GM18870 (cell line): ENCODE data around the gene NOP56.
"Not testable (repeated sequence)": the region's sequence is repeated elsewhere in the genome, so short reads cannot be mapped to it uniquely, and the experiment has no call there.

Experiments used
- ATAC-seq: cut with Tn5 transposase; IDR thresholded peaks from one replicate; pipeline ENCODE4 v1.9.1; 2021; ENCODE audit warnings: moderate library complexity; ENCODE audit not compliant: unreplicated experiment

The NOP56 gene

GRCh38 chr20:2682040-2682439 lies 29.6 kb downstream of the NOP56 start:
- not testable (repeated sequence) for ATAC-seq

- ATAC-seq: not testable (repeated sequence)
These were observed 32.4 kb downstream of the NOP56 start for GRCh38 chr20:2684817-2685216.

GRCh38 chr20:2687514-2687913 lies 35.1 kb downstream of the NOP56 start:
- no peak for ATAC-seq

DNA sequence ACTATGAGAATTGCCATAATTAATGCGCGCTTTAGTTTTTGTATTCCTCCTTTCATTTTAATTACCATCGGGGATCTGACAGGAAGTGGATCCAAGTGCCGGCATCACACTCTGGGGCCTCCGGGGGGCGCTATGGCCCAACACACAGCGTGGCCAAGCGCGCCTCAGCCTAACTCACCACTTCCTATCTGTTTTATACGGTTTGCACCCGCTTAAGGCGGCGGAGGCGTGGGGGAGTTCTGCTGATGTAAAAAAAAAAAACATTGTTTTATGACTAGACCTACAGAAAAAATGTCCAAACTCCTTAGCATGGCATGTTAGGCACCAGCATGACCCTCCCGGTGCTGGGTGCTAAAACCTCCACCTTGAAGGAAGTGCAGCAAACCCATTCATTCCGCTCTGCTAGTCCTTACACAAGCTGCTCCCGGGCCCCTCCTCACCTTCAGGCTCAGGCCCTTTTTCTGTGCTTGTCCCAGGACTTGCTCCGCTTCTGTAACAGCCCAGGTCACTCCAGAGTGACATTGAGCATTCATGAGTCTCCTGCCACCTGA lies 35.7 kb downstream of the NOP56 start:
- ATAC-seq: no peak

- no peak for ATAC-seq
These were observed 37.8 kb downstream of the NOP56 start for GRCh38 chr20:2690213-2690612.

- no peak for ATAC-seq
These were observed 38.3 kb downstream of the NOP56 start for GRCh38 chr20:2690718-2691117.

GRCh38 chr20:2691127-2691526 lies 38.7 kb downstream of the NOP56 start:
- no peak for ATAC-seq

- ATAC-seq: no peak
These were observed 39.2 kb downstream of the NOP56 start for GRCh38 chr20:2691663-2692035.

DNA sequence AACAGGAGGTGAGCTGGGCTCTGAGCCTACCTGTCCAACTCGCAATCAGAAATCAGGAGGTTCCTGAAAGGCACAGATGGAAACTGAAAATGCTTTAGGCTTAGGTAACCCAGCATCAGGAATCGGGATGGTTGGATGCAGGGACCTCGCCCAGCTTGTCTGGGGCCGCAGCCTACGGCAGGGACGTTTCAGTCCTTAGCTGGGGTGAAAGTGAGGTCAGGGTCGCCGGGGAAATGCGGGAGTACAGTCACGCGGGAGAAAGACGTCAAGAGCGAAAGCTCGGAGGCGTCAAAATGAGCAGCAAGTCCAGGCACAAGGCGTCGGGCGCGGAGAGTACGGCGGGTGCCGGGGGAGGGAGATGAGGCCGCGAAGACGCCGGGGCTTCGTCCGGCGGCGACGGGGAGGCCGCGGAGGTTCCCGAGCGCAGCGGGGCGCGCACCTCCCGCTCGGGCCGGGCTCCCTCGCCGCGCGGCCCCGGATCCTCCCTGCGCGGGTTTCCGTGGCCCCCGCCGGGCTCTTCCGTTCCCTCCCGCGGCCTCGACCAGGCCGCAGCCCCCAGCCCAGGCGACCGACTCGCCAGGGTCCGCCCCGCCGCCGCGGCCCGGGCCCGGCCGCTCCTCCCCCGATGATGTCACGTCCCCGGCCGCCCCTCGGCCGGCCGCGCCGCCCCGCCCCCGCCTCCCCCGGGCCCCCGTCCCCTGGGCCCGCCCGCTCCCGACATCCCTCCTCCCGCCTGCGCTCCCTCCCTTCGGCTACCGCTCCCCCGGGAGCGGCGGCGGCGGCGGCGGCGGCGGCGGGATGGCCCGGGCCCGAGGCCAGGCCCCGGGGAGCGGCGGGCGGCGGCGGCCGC lies 39.8 kb downstream of the NOP56 start, which contains the start of gene EBF4:
Gene EBF4, plus strand, starts transcription at position 745 of the 850 bp plus-strand sequence. CDS start 866 bp downstream, outside the sequence.
- ATAC-seq: no peak

DNA sequence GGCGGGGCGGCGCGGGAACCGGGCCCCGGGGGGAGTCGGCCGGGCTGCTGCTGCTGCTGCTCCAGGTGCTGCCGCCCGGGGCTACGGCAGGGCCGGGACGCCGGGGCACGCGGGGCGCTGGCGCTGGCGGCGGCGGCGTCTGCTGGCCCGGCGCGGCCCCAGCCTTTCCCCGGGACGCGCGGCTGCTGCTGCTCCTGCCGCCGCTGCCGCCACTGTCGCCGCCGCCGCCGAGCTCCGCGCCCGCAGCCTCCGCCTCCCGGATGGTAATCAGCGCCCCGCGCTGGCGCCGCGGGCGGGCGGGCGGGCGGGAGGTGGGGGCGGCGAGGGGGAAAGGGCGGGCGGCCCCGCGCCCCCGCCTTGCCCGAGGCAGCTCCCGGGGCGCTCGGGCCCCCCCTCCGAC lies 40.5 kb downstream of the NOP56 start:
- no peak for ATAC-seq

DNA sequence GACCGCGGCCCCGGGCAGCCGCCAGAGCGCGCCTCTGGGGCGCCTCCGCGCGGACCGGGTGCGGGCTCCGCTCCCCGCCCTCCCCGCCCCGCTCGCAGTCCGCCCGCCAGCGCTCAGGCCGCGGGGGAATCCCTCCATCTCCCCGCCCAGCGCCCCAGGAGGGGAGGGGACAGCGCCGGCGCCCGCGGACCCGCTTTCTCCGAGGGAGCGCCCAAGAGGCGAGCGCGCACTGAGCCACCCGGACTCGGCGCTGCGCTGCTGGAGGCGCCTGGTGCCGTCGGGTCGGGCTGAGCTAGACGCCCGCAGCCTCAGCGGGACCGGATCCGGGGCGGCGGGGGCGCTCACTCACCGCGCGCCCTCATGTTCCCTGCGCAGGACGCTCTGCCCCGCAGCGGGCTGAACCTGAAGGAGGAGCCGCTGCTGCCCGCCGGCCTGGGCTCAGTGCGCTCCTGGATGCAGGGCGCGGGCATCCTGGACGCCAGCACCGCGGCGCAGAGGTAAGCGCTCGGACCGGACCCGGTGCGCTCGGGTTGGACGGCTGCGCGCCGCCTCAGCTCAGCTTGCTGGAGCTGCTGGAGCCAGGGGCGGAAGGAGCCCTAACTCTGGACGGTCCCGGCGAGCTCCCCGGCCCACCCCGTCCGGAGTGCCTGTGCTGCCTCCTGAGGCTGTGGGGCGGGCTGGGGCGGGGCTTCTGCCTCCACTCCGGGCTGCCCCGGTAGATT lies 41.0 kb downstream of the NOP56 start:
- ATAC-seq: no peak

DNA sequence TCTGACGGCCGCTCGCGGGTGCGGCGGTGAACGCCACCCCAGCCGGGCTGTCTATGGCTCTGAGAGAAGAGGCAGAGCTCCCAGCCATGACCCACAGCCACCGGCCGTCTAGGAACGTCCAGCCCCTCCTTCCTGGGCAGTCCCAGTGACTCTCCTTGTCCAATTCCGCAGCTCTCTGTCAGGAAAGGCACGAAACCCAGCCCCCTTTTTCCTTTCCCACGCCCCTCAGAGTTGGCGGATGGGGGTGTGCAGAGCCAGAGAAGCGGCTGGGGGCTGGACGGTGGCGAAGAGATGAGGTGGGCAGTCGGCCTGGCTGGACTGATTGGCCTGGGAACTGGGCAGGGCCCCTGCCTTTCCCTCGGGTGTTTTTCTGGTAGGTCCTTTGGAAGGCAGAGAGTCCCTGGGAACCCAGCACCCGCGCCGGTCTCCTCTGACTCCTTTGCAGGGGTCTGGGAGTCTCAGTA lies 41.6 kb downstream of the NOP56 start:
- ATAC-seq: no peak

DNA sequence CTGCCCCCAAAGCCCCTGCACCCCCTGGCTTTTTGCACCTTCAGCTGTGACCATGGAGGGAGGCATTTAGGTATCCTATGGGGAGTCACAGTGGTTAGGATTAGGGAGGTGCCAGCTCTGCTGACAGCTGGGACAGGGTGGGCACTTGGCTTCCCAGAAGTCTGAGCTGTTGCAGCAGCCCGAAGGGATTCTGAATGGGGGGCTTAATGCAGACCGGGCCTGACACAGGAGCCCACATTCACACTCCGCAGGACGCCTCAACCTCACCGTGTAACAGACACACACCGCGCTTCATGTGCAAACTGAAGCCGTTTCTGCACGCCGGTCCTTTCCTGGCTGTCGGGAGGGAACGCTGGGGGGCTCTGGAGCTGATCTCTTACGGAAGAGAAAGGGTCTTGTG lies 42.1 kb downstream of the NOP56 start:
- no peak for ATAC-seq

GRCh38 chr20:2695206-2695983 lies 43.0 kb downstream of the NOP56 start:
- no peak for ATAC-seq

- ATAC-seq: not testable (repeated sequence)
These were observed 43.6 kb downstream of the NOP56 start for GRCh38 chr20:2695984-2696525.

GRCh38 chr20:2696646-2697045 lies 44.2 kb downstream of the NOP56 start:
- ATAC-seq: no peak

DNA sequence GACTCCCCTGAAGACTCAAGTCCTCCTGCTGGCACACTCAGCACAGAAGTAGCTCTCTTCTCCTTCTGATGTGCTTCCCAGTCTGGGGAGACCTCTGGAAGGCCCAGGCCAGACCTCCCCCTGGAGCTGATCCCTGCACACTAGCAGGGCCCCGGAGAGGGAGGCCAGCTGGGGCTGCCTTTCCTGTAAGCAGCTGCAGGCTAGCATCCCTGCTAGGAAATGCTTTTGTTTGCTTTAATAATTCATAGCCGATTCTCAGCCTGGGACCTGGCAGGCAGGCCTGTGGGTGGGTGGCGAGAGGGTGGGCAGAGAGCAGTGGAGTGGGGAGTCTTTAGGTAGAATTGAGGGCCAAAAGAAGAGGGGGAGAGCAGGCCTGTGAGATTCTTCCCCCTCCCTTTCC lies 45.3 kb downstream of the NOP56 start:
- no peak for ATAC-seq

DNA sequence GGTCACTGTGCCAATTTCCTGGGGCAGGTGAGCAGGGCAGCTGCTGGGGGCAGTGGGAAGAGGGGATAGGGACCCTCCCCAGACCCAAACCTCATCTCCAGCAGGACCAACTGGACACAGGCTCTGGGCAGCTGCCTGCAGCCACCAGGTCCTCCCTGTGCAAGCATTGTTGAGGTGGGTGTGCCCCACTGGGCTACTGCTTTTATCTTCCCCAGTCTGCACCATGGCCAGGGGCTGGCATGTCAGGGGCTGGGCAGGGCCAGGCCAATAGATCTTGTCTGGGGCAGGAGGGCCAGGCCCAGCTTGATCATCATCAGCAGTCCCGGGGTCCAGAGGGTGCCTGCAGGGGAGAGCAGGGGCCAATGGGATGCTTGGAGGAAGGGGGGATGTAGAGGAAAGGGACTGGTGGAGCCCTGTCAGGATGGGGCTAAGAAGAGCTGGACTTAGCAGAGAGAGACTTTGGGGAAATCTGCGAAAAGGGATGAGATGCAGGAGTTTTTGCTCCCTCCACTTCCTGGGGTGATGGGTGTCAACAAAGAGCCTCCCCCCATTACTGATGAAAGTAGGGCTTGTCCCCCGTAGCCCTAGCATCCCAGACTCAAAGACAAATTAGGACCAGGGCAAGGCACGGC lies 45.9 kb downstream of the NOP56 start:
- ATAC-seq: no peak

DNA sequence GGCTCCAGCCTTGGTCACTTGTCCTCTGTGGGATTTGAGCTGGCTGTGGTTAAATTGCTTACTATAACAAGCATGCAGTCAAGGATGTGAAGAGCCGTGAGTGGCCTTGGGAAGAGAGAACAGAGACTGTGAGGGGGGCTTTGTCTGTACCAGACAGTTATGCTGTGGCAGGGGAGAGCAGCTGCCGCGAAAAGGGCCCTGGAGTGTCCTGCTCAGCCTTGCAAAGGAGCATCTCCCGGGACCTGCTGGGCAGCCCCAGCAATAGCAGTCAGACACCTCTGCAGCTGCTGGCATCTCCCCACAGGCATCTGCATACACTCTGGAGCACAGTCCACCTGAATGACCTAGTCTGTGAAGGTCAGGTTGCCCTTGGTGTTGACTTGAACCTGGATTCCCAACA lies 46.5 kb downstream of the NOP56 start:
- no peak for ATAC-seq

- ATAC-seq: no peak
These were observed 47.5 kb downstream of the NOP56 start for GRCh38 chr20:2699775-2700413.
